ENCODE results near the gene POLR3A. TPM values are rescaled to one million over a fixed set of nuclear protein-coding genes. Genes with fewer than 3 reads are reported as not detected.

The POLR3A gene
- polyA plus RNA-seq, 3 donors = 17.0 to 21.6 (median 21.4) TPM

DNA sequence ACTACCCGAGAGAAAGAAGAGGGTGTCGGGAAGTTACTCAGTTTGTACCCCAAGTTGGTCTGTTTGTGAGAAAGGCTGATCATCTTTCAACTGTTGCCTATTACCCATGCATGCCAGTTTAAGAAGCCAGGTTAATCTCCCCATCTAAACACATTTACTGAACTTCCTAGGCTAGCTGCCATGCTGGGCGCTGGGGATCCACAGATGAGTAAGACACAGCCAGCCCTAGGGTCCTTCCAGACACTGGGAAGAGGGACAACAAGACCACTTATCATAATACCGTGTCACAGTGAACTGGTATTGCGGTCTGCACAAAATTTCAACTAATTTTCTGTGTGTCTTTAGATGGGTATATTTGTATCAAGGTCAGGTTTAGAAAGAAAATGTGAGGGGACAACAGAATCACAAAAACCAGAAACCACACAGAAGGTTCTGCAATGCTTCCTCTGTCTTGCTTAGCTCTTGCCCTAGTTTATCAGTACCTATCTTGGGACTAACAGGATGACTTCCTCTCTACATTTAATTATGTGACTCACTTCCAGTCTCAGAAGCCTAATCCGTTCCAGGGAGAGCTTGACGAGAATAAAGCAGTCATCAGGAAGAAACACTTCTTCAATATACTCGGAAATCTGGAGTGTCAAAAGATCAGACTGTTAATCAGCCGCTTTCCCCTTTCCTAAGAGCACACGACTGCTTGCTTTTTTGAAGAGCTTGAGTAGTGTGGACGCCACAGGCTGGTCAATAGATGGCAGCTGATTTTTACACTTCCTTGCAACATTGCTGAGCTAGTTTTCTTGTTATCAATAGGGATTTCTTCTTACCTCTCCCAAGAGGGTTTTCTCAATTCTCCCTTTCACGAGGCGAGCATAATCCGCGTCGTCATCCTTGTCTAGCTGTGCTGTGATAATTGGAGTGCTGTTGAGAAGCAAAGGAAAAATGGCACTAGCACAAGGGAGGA, 45.7 kb downstream of the POLR3A start:
- no peak for DNase-seq

- no peak for DNase-seq
These were observed 48.0 kb downstream of the POLR3A start for GRCh38 chr10:77981281-77981680.

DNA sequence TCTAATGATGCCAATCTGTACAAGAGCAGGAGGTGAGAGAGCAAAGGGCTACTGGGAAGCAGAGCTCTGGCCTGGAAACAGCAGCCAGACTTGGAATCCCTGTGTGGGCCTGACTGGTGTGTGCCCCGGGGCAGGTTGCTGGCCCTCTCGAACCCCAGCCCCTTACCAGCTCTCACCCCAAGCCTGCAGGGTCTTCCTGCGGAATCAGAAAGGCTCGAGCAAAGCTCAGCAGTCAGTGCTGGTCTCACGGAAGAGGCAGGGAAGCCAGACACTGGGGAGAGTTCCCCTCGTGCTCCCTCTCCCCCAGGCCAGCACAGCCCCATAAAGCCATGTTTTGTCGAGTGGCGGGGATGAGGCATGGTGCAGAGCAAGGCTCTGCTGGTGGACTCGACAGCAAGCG, 50.1 kb downstream of the POLR3A start:
- DNase-seq = no peak

DNA sequence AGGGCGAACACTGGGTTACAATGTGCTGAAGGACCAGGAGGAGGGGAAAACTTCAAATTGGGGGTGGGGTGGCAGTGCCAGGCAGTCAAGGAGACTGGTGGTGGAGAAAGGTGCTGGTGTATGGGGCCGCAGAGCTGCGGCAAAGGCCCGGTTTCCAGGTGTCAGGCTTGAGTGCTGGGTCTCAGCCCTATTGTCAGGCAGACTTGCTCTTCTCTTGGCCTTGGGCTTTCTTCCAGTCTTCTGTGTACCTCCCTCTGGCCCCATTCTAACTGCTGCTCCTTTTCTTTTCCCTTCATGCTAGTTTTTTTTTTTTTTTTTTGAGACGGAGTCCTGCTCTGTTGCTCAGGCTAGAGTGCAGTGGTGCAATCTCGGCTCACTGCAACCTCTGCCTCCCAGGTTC, 51.0 kb downstream of the POLR3A start:
- DNase-seq = no peak

DNA sequence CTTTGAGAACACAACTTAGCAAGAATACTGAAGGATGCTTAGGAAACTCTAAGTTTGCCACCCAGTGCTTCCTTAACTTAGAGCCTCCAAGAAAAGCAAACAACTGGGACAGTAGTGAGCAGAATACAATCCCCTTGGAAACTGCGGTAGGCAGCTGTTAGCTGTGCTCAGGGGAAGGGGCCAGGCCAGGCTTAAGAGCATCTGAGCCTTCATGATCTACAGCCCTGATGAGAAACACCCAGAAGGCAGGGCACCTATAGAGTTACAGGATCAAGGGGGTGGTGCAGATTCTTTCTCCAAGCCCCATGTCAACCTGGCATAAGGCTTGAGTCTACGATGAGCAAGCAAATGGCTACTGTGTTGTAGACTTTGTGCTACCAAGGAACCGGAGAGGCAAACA, 51.4 kb downstream of the POLR3A start:
- DNase-seq = no peak

- no peak for DNase-seq
These were observed 52.3 kb downstream of the POLR3A start for GRCh38 chr10:77977016-77977415.

- no peak for DNase-seq
These were observed 54.1 kb downstream of the POLR3A start for GRCh38 chr10:77975086-77975666.

DNA sequence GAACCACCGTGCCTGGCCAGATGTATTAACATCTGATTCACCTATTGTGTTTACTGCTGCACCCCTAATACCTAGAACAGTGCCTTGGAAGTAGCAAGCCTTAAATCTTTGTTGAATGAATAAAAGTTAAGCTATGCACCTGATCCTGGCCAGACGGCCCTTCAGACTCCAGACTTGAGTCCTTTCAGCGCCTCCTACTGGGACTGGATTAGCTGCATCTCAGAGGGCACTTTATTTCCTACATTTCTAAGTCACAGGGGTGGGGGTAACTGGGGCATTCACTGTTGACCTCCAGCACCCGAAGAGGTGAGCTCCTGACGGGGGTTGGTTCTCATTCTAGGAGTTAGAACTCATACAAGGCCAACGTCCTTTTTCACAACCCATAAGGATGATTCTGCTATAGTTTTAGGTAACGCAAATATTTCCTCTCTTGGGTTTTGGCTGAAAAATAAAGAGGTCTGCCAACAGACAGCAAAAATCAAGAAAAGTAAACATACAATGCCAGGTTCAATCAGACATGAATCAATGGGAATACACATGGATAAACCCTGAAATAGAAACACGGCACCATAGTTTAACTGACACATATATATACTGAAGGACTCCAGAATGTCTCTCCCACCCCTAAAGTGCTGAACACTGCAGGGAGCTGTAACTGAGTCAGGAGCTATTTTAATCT, 54.8 kb downstream of the POLR3A start:
- DNase-seq = peak; percentile 29

DNA sequence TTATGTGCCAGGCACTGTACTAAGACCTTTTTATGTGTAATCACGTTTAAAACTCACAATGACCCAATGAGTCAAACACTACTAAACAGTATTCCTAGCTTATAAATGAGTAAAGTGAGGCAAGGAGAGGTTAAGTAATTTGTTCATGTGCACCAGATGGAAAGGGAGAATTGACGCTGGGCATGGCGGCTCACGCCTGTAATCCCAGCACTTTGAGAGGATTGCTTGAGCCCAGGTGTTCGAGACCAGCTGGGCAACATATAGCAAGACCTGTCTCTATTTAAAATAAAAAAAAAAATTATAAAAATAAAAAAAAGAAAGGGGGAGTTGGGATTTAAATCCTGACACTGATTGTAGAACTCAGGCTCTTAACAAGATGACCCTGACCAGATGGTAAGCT, 56.0 kb downstream of the POLR3A start:
- DNase-seq = no peak

DNA sequence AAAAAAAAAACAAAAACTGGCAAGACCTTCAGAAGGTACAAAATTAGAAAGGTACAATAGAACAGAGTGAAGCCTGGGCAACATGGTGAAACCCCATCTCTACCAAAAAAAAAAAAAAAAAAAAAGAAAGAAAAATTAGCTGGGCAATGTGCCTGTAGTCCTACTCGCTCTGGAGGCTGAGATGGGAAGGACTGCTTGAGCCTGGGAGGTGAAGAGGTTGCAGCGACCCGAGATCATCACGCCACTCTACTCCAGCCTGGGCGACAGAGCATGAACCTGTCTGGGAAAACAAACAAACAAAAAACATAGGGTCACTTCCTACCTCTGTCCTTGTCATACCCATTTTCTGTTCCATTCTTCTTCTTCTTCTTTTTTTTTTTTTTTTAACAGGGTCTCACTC, 57.2 kb downstream of the POLR3A start:
- DNase-seq = no peak

GRCh38 chr10:77971804-77972144, 57.5 kb downstream of the POLR3A start:
- DNase-seq = no peak

DNA sequence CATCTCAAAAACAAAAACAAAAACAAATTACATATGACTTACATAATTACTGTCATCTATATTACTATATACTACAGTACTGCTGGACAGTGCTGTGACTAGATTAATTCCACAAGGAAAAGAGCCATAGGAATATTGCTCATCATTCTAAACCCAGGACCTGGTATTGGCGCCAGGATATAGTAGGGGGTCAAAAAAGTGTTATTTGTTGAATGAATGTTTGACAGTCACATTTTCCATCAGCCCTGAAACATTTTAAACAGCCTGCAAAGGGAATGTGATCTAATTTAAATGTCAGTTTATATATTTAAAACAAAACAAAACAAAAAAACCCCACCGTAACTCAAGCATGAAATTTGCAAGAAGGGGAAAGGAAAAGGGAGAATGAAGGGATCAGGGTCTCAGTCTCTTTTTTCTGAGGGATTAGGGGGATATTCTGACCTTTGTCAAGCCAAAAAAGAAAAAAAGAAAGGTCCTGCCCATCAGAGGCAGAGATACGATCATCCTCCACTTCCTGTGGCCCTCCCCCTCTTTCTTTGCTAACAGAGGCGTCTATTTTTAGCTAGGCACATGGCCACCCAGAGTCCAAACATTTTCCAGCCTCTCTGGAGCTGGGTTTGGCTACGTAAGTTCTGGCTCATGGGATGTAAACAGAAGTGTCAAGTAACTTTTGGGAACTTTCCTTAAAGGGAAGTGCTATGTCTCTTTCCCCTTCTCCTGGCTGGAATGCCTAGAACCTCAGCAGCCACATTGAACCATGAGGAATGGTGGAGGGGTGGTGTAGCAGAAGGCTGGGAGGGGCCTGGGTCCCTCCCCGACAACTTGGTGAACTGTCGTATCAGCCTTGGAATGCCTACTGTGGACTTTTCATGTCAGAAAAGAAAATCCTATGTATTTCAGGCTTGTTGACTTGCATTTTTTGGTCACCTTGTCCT, 58.2 kb downstream of the POLR3A start:
- peak; percentile 62 for DNase-seq

GRCh38 chr10:77969114-77969513, 60.2 kb downstream of the POLR3A start:
- no peak for DNase-seq

- DNase-seq = peak; percentile 85
These were observed 61.7 kb downstream of the POLR3A start for GRCh38 chr10:77967611-77968022.

GRCh38 chr10:77965294-77965693, 64.0 kb downstream of the POLR3A start:
- no peak for DNase-seq

GRCh38 chr10:77964811-77965210, 64.5 kb downstream of the POLR3A start:
- DNase-seq = no peak

DNA sequence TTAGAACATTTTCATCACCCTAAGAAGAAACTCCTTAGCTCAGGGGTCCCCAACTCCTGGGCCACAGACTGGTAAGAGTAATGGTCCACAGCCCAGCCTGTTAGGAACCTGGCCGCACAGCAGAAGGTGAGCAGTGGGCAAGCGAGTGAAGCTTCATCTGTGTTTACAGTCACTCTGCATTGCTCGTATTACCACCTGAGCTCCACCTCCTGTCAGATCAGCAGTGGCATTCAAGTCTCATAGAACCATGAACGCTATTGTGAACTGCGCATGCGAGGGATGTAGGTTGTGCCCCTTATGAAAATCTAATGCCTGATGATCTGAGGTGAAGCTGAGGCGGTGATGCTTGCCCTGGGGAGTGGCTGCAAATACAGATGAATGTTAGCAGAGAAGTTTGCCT, 65.4 kb downstream of the POLR3A start:
- DNase-seq = no peak

DNA sequence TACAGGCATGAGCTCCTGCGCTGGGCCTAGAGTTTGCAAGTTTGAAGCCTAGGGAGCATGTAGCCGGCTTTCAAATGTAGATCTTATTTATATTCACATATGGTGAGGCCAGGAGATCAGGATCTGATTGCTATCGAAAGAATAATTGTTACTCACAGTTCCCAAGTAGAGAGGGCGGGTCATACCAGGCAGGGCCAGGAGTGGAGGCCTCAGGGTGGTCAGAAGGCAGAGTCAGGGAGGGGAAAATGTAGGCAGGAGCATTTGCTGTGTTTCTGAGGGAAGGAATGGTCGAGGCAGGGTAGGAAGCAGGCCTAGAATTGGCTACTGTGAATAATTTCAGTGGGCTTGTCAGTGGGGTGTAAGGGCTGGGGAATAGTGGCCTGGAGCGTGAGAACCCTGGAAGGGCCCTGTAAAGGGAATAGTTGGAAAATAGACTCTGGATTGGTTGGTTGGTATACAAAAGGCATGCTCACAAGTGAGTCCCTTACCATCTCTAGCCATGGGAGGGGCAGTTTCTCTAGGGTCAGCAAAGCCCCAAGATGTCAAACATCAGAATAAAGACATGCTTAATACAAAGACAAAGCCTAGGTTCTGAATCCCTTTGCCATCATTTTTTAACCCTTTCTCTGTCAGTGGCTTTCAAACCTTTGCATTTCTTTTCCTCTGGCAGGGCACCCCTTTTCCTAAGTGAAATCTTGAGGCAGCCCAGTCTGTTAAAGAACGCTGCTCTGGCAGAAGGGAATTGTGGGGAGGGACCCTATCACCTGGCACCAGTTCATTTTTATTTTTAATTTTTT, 66.8 kb downstream of the POLR3A start:
- no peak for DNase-seq

- DNase-seq = no peak
These were observed 67.6 kb downstream of the POLR3A start for GRCh38 chr10:77961668-77962067.

DNA sequence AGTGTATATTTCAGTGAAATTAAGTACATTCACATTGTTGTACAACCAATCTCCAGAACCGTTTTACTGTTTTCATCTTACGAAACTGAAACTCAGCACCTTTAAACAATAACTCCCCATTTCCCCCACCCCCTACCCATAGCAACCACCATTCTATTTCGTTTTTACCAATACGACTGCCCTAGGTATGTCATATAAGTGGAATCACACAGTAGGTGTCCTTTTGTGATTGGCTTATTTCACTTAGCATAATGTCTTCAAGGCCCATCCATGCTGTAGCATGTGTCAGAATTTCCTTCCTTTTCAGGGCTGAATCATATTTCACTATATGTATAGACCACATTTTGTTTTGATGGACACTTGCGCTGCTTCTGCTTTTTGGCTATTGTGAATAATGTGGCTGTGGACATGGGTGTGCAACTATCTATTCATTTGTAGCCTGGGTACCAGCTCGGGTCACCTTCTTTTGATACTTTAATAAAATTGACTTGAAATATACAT, 68.4 kb downstream of the POLR3A start:
- no peak for DNase-seq

Measured in renal pelvis (tissue), 4 donors.